Loucy (cell line): Measurements from ENCODE around the gene ABCB11.
"Not testable (repeated sequence)": the region's sequence is repeated elsewhere in the genome, so short reads cannot be mapped to it uniquely, and the experiment has no call there.

ENCODE experiments used
- H2AFZ ChIP-seq: fragments of 200-600 bp; sonication (generic); 2 replicates; pipeline ENCODE4 v1.6.0; 2016; ENCODE audit warnings: antibody characterized with exemption, mild to moderate bottlenecking, low read length, moderate library complexity
- H3F3A ChIP-seq: fragments of 200-600 bp; 2 replicates; pipeline ENCODE4 v1.6.0; 2016; ENCODE audit warnings: antibody characterized with exemption, low read depth, mild to moderate bottlenecking
- H3K27me3 ChIP-seq: fragments of 200-600 bp; sonication (generic); 2 replicates; pipeline ENCODE4 v1.6.1; 2014; ENCODE audit warnings: low read length, mild to moderate bottlenecking; ENCODE audit not compliant: insufficient read depth, poor library complexity, severe bottlenecking
- H3K36me3 ChIP-seq: fragments of 200-600 bp; sonication (generic); 2 replicates; pipeline ENCODE4 v1.6.1; 2016; ENCODE audit warnings: low read length; ENCODE audit not compliant: insufficient read depth
- H3K4me1 ChIP-seq: fragments of 200-600 bp; sonication (generic); 2 replicates; pipeline ENCODE4 v1.5.1; 2014; ENCODE audit warnings: low read length, mild to moderate bottlenecking; ENCODE audit not compliant: insufficient read depth, poor library complexity, severe bottlenecking
- H3K4me2 ChIP-seq: fragments of 200-600 bp; sonication (generic); 2 replicates; pipeline ENCODE4 v1.6.0; 2014; ENCODE audit warnings: antibody characterized with exemption, low read length, low read depth, mild to moderate bottlenecking; ENCODE audit not compliant: poor library complexity, severe bottlenecking
- H3K4me3 ChIP-seq: fragments of 200-600 bp; sonication (generic); 2 replicates; pipeline ENCODE4 v1.5.1; 2014; ENCODE audit warnings: low read length, mild to moderate bottlenecking, mixed read lengths; ENCODE audit not compliant: poor library complexity, severe bottlenecking
- H3K79me2 ChIP-seq: fragments of 200-600 bp; sonication (generic); 2 replicates; pipeline ENCODE4 v1.6.1; 2014; ENCODE audit warnings: low read length; ENCODE audit not compliant: insufficient read depth
- H3K9ac ChIP-seq: fragments of 200-600 bp; sonication (generic); 2 replicates; pipeline ENCODE4 v1.6.0; 2014; ENCODE audit warnings: mild to moderate bottlenecking, low read depth, low read length, moderate library complexity; ENCODE audit not compliant: poor library complexity, severe bottlenecking
- H3K9me2 ChIP-seq: fragments of 200-600 bp; sonication (generic); replicated peaks from 2 replicates; pipeline ENCODE4 v1.6.1; 2016; ENCODE audit warnings: low read depth, low read length, mixed read lengths
- H3K9me3 ChIP-seq: fragments of 200-600 bp; sonication (generic); 2 replicates; pipeline ENCODE4 v1.6.1; 2014; ENCODE audit warnings: mild to moderate bottlenecking, antibody characterized with exemption, low read length, low read depth; ENCODE audit not compliant: insufficient read depth
- H4K20me1 ChIP-seq: fragments of 200-600 bp; sonication (generic); 2 replicates; pipeline ENCODE4 v1.6.0; 2014; ENCODE audit warnings: antibody characterized with exemption, low read length, mild to moderate bottlenecking; ENCODE audit not compliant: insufficient read depth, poor library complexity, severe bottlenecking
- CTCF ChIP-seq: fragments of 200-600 bp; sonication (generic); conservative IDR thresholded peaks from 2 replicates; pipeline ENCODE4 v1.5.1; 2014; ENCODE audit warnings: mild to moderate bottlenecking, antibody characterized with exemption, low read length
- EZH2phosphoT487 ChIP-seq: fragments of 200-600 bp; IDR thresholded peaks from 2 replicates; pipeline ENCODE4 v1.6.1; 2018; ENCODE audit warnings: antibody characterized with exemption, mild to moderate bottlenecking, moderate library complexity, borderline replicate concordance

Gene ABCB11

GRCh38 chr2:169014780-169015179 is 16.3 kb downstream of the ABCB11 start:
- Histone ChIP-seq H3K36me3 (no peaks in the 10 kb centered on the region), H3K4me3 (no peak overlapping the region), H3K9me3 (no peaks in the 10 kb centered on the region), H3K9me2 (no peaks in the 10 kb centered on the region), H4K20me1 (no peaks in the 10 kb centered on the region), H3K79me2 (no peaks in the 10 kb centered on the region), H3K4me2 (no peak overlapping the region), H2AFZ (no peak overlapping the region), H3K9ac (no peak overlapping the region), H3K4me1 (peaks cover 13% of the 10 kb centered on the region), H3F3A (no peaks in the 10 kb centered on the region), H3K27me3 (no peaks in the 10 kb centered on the region)
- no peak for TF ChIP-seq CTCF
- no peak for TF ChIP-seq EZH2phosphoT487

- Histone ChIP-seq H3K4me2 (no peak overlapping the region), H2AFZ (no peak overlapping the region), H3K4me3 (no peak overlapping the region), H3K79me2 (no peaks in the 10 kb centered on the region), H3F3A (no peaks in the 10 kb centered on the region), H4K20me1 (no peaks in the 10 kb centered on the region), H3K36me3 (no peaks in the 10 kb centered on the region), H3K27me3 (no peaks in the 10 kb centered on the region), H3K9me3 (no peaks in the 10 kb centered on the region), H3K4me1 (peaks cover 14% of the 10 kb centered on the region), H3K9ac (no peak overlapping the region), H3K9me2 (no peaks in the 10 kb centered on the region)
- TF ChIP-seq EZH2phosphoT487 (no peak), CTCF (no peak)
These were observed 17.5 kb downstream of the ABCB11 start for GRCh38 chr2:169013628-169014026.

- Histone ChIP-seq H3K4me1 (peaks cover 18% of the 10 kb centered on the region), H3K4me3 (no peak overlapping the region), H3K9ac (no peak overlapping the region), H2AFZ (no peak overlapping the region; the same call in 1 of the 2 replicates), H3K79me2 (no peaks in the 10 kb centered on the region), H3F3A (no peaks in the 10 kb centered on the region), H3K9me3 (no peaks in the 10 kb centered on the region), H3K9me2 (no peaks in the 10 kb centered on the region), H4K20me1 (no peaks in the 10 kb centered on the region), H3K36me3 (no peaks in the 10 kb centered on the region), H3K4me2 (no peak overlapping the region), H3K27me3 (no peaks in the 10 kb centered on the region)
- no peak for TF ChIP-seq CTCF
- no peak for TF ChIP-seq EZH2phosphoT487
These were observed 18.1 kb downstream of the ABCB11 start for GRCh38 chr2:169012812-169013627.

GRCh38 chr2:169012191-169012792 is 18.8 kb downstream of the ABCB11 start:
- not testable (repeated sequence) for H3K27me3 ChIP-seq, H3K9me2 ChIP-seq, H3K36me3 ChIP-seq, H2AFZ ChIP-seq, H4K20me1 ChIP-seq, H3K4me2 ChIP-seq, H3K9me3 ChIP-seq, H3F3A ChIP-seq, H3K4me3 ChIP-seq, H3K9ac ChIP-seq, H3K79me2 ChIP-seq
- H3K4me1 ChIP-seq: peaks cover 25% of the 10 kb centered on the region
